H54 (cell line): Measurements from ENCODE around the gene DDX42.

Experiments used
- DNase-seq: peaks from one replicate; pipeline ENCODE4 v3.0.0; 2011; ENCODE audit warnings: low spot score, mixed read lengths; ENCODE audit not compliant: insufficient read length
- FAIRE-seq: peaks from 3 replicates; lab custom pipeline; 2011; peaks lifted over from hg19 to GRCh38; lab: Jason Lieb, UNC
- POLR2A ChIP-seq: IDR thresholded peaks from 2 replicates; pipeline ENCODE4 v1.6.1; 2011; ENCODE audit warnings: low read depth, mild to moderate bottlenecking, low read length

DDX42 gene

GRCh38 chr17:63762161-63763078 lies 11.6 kb upstream of the DDX42 start:
- no peak for TF ChIP-seq POLR2A
- FAIRE-seq (no peak), DNase-seq (no peak)

- no peak for TF ChIP-seq POLR2A
- DNase-seq (no peak), FAIRE-seq (no peak)
Measured at GRCh38 chr17:63764716-63765115, 9.3 kb upstream of the DDX42 start.

- no peak for FAIRE-seq
- TF ChIP-seq POLR2A: no peak
- DNase-seq: no peak
Measured at GRCh38 chr17:63766754-63767153, 7.2 kb upstream of the DDX42 start.

GRCh38 chr17:63768433-63768832 lies 5.5 kb upstream of the DDX42 start:
- no peak for FAIRE-seq
- no peak for TF ChIP-seq POLR2A
- no peak for DNase-seq

- FAIRE-seq (no peak), DNase-seq (no peak)
- no peak for TF ChIP-seq POLR2A
Measured at GRCh38 chr17:63772801-63773271, 1.1 kb upstream of the DDX42 start.

- TF ChIP-seq POLR2A: peak; percentile 97
- DNase-seq: peak; percentile 98
- FAIRE-seq: peak; percentile 96
Measured at GRCh38 chr17:63773272-63774140, 464 bp upstream of the DDX42 start, which contains the start of gene CCDC47. CCDC47 (minus strand) TSS chr17:63773597; CDS start chr17:63766175, 7,422 bp downstream.

- no peak for TF ChIP-seq POLR2A
Measured at GRCh38 chr17:63774969-63775265, 947 bp downstream of the DDX42 start.

GRCh38 chr17:63775420-63775819 lies 1.4 kb downstream of the DDX42 start:
- no peak for TF ChIP-seq POLR2A
- DNase-seq (no peak), FAIRE-seq (no peak)

More at GRCh38 chr17:63774969-63775265, 947 bp downstream of the DDX42 start:
- no peak for FAIRE-seq
- DNase-seq: no peak

- TF ChIP-seq POLR2A: no peak
- no peak for DNase-seq
- no peak for FAIRE-seq
Measured at GRCh38 chr17:63780507-63780906, 6.5 kb downstream of the DDX42 start.

GRCh38 chr17:63780928-63781327 lies 7.0 kb downstream of the DDX42 start:
- TF ChIP-seq POLR2A: no peak
- DNase-seq (no peak), FAIRE-seq (no peak)

GRCh38 chr17:63783522-63783921 lies 9.6 kb downstream of the DDX42 start:
- no peak for DNase-seq
- TF ChIP-seq POLR2A: no peak
- no peak for FAIRE-seq

- DNase-seq (peak; percentile 46), FAIRE-seq (peak; percentile 79)
- TF ChIP-seq POLR2A: no peak
Measured at GRCh38 chr17:63785556-63785955, 11.6 kb downstream of the DDX42 start.

GRCh38 chr17:63786117-63786516 lies 12.1 kb downstream of the DDX42 start:
- FAIRE-seq: no peak
- no peak for TF ChIP-seq POLR2A
- no peak for DNase-seq

GRCh38 chr17:63786971-63787711 lies 13.2 kb downstream of the DDX42 start:
- TF ChIP-seq POLR2A: no peak
- DNase-seq (no peak), FAIRE-seq (no peak)
